8988T (cell line): Measurements from ENCODE around the gene CCDC172.
"Not testable (repeated sequence)": the region's sequence is repeated elsewhere in the genome, so short reads cannot be mapped to it uniquely, and the experiment has no call there.

Experiments
- DNase-seq: peaks from one replicate; pipeline ENCODE4 v3.0.0; 2011

CCDC172 gene

DNA sequence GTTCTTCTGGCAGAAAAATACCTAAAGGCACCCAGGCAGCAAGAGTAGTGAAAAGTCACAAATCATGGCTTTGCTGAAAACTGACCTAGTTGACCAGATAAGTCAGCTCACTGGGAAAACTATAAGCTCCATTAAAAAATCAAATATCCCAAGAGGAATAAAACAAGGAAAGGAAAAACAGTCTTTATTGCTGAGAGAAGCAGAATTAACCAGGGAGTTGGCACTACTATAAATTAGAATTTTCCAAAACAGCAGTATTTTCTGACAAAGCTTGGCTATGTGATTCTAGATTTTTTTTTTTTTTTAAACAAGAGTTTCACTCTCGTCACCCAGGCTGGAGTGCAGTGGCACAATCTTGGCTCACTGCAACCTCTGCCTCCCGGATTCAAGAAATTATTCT is 12.6 kb downstream of the CCDC172 start:
- DNase-seq = no peak

DNA sequence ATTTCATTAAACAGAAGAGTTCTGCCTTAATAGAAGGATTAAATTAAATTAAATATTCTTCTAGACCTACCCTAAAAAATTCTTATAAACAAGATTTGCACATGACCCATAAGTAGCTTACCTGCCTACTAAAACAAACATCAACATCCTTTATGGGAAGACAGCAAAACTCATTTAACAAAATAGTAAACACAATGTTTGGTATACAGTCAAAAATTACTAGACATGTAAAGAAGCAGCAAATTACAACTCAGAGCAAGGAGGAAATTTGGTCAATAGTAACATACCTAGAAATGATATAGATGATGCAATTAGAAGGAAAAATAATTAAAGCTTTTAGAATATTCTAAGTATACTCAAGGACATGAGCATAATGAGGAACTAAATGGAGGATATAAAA is 27.9 kb downstream of the CCDC172 start:
- no peak for DNase-seq

DNA sequence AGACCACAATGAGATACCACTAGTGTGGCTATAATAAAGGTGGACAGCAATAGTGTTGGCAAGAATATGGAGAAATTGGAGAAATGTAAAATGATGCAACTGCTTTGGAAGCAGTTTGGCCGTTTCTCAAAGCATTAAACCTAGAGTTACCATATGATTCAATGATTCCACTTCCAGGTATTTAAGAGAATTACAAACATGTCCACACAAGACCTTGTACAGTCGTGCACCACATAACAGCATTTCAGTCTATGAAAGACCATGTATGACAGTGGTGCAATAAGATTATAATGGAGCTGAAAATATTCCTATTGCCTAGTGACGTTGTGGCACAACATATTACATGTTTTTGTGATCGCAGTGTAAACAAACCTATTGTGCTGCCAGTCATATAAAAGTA is 29.6 kb downstream of the CCDC172 start:
- no peak for DNase-seq

DNA sequence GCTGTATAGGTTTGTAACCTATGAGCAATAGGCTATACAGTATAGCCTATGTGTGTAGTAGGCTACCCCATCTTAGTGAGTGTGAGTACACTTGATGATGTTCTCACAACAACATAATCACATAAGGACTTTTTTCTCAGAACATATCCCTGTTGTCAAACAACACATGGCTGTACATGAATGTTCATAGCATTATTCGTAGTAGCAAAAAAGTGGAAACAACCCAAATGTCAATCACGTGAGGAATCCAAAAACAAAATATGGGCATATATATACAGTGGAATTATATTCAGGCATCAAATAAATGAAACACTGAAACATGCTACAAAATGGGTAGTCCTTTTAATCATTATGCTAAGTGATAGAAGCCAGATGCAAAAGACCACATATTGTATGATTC is 31.1 kb downstream of the CCDC172 start:
- no peak for DNase-seq

DNA sequence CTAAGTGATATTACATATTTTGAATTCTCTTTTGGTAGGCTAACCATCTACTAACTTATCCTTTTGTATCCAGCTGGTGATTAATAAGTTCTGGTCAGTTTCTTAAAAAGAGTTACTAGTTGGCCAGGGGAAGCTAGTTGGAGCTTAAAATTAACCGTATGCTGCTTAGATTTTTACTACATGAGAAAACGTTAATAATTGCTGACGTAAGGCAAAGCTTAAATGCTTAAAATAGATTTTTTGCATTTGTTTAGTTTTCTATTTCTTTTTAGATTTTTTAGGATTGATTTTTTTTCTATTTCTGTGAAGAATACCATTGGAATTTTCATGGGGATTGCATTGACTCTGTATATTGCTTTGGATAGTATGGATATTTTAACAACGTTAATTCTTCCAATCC is 32.6 kb downstream of the CCDC172 start:
- DNase-seq = no peak

DNA sequence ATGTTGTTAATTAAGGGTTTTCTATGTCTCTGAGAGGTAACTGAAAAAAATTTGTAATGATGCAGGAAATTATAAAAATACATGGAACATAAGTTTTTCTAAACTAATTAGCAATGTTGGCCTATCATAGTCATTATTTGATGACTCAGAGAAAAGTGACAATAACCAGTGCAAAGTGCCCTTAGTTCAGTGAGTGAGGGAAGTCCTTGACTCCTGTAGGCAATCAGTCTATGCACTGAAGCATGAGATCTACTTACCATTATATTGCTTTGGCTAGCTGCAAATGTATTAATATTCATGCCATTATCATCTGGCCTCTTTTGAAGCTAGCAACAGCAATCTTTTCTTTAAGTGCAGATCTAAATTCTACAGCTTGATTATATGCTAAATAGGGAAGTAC is 40.6 kb downstream of the CCDC172 start:
- DNase-seq = no peak

- DNase-seq = no peak
These were observed 47.5 kb downstream of the CCDC172 start for GRCh38 chr10:116371737-116372136.

GRCh38 chr10:116382290-116382689 is 58.0 kb downstream of the CCDC172 start:
- no peak for DNase-seq

DNA sequence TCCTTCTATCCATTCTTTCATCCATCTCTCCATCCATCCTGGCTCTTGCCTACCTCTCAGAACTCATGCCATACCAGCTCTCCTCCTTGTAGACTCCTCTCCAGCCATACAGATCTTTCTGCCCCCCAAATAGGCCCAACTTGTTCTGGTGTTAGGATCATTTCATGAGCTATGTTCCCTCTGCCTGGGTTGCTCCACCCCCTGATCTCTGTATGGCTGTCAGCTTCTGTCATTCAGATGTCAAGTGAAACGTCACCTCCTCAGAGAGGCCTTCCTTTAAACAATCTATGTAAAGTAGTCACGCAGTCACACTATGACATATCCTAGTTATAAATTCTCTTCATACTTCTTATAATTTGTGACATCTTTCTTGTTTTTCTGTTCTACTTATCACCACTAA is 61.1 kb downstream of the CCDC172 start:
- DNase-seq = no peak

GRCh38 chr10:116385994-116386809 is 62.0 kb downstream of the CCDC172 start:
- no peak for DNase-seq

DNA sequence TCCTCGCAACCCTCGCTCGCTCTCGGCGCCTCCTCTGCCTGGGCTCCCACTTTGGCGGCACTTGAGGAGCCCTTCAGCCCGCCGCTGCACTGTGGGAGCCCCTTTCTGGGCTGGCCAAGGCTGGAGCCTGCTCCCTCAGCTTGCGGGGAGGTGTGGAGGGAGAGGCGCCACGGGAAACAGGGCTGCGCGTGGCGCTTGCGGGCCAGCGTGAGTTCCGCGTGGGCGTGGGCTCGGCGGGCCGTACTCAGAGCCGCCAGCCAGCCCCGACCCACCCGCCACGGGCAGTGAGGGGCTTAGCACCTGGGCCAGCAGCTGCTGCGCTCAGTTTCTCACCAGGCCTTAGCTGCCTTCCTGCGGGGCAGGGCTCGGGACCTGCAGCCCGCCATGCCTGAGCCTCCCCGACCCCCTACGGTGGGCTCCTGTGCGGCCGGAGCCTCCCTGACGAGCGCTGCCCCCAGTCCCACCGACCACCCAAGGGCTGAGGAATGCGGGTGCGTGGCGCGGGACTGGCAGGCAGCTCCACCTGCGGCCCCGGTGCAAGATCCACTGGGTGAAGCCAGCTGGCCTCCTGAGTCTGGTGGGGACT is 69.1 kb downstream of the CCDC172 start:
- not testable (repeated sequence) for DNase-seq

- DNase-seq = no peak
These were observed 71.2 kb downstream of the CCDC172 start for GRCh38 chr10:116395223-116395985.

GRCh38 chr10:116398224-116398623 is 74.0 kb downstream of the CCDC172 start:
- DNase-seq = no peak

GRCh38 chr10:116402858-116403257 is 78.6 kb downstream of the CCDC172 start:
- no peak for DNase-seq

- DNase-seq = no peak
These were observed 79.5 kb downstream of the CCDC172 start for GRCh38 chr10:116403740-116404250.

DNA sequence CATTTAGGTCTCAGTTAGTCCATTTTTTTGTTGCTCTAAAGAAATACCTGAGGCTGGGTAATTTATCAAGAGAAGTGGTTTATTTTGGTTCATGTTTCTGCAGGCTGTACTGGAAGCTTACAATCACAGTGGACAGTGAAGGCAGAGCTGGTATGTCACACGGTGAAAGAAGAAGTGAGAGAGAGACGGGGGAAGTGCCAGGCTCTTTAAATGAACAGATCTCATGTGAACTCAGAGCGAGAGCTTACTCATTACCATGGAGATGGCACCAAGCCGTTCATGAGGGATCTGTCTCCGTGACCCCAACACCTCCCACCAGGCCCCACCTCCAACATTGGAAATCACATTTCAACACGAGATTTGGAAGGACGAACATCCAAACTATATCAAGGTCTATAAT is 84.5 kb downstream of the CCDC172 start:
- DNase-seq = no peak

GRCh38 chr10:116410351-116410750 is 86.1 kb downstream of the CCDC172 start:
- DNase-seq = no peak

DNA sequence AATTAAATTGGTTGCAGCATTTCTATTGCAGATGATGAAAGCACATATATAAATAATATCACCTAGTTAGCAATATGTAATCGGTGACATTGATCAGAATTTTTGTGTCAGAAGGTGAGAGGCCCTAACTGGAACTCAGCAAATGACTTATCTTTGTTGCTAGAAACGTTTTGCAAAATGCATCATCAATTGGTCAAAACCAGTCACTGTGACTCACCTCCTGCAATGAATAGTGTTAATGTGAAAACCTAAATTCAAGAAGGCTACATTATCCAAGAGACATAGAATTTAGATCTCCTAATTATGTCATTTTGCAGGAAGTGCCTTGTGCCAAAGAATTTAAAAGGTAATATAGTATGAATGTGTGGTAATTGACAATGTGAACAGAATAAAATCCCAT is 93.6 kb downstream of the CCDC172 start:
- DNase-seq = no peak

- DNase-seq = no peak
These were observed 94.1 kb downstream of the CCDC172 start for GRCh38 chr10:116418389-116418788.

- no peak for DNase-seq
These were observed 97.6 kb downstream of the CCDC172 start for GRCh38 chr10:116421815-116422214.

DNA sequence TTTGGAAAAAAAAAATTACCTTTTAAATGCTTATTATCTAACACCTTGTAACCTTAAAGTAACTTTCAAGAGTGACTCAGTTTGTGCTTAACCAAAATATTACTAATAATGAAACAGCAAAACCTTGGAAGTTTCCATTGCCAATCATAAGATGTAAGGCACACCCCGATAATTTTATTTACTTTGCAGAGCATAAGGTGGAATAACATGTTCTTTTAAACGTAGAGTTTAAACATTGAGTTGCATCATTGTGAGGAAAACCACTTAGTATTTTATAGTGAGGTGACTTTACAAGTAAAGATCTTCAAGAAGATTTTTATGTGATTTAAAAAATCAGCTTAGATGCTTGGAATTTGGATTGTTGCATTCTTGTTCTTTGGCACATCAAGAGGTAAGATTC is 103.4 kb downstream of the CCDC172 start, which contains the start of gene PNLIPRP3:
Gene PNLIPRP3 (plus strand): TSS at position 177 of the 400 bp plus-strand sequence. CDS start 166 bp downstream, at position 343.
- DNase-seq = no peak

GRCh38 chr10:116429288-116429977 is 105.2 kb downstream of the CCDC172 start:
- DNase-seq = no peak
